Memory B cell (primary cell): ENCODE results near the gene OSMR.

Experiments used
- ATAC-seq: fragments of 150-1000 bp; cut with Tn5 transposase; 2 replicates; pipeline ENCODE4 v1.10.0; 2021; ENCODE audit warnings: low read depth, mild to moderate bottlenecking, moderate library complexity
- DNase-seq, 2 donors: peaks; one replicate each; pipeline ENCODE4 v3.0.0; 2022; ENCODE audit warnings: low spot score in 2 of 2
- H3K27ac Mint-ChIP-seq: one replicate; pipeline ENCODE4 v1.8.0; 2022; ENCODE audit warnings: mild to moderate bottlenecking, moderate library complexity, mixed read lengths
- H3K27me3 Mint-ChIP-seq: one replicate; pipeline ENCODE4 v1.8.0; 2022; ENCODE audit warnings: mixed read lengths
- H3K36me3 Mint-ChIP-seq: one replicate; pipeline ENCODE4 v1.8.0; 2022; ENCODE audit warnings: mild to moderate bottlenecking, mixed read lengths
- H3K4me1 Mint-ChIP-seq: one replicate; pipeline ENCODE4 v1.8.0; 2022; ENCODE audit warnings: mixed read lengths
- H3K4me3 Mint-ChIP-seq: one replicate; pipeline ENCODE4 v1.8.0; 2022; ENCODE audit warnings: mild to moderate bottlenecking, moderate library complexity, mixed read lengths
- H3K9me3 Mint-ChIP-seq: one replicate; pipeline ENCODE4 v1.8.0; 2022; ENCODE audit warnings: mixed read lengths

The OSMR gene

GRCh38 chr5:38816083-38817030 is 29.5 kb upstream of the OSMR start:
- peaks cover 5% of the 10 kb centered on the region for H3K27me3 Mint-ChIP-seq
- H3K4me1 Mint-ChIP-seq, result no peaks in the 10 kb centered on the region
- no peak overlapping the region for H3K27ac Mint-ChIP-seq
- DNase-seq (no peak), ATAC-seq (no peak)
- H3K9me3 Mint-ChIP-seq, result peaks cover 3% of the 10 kb centered on the region
- H3K36me3 Mint-ChIP-seq, result no peaks in the 10 kb centered on the region
- no peak overlapping the region for H3K4me3 Mint-ChIP-seq

GRCh38 chr5:38821679-38822078 is 24.1 kb upstream of the OSMR start:
- Mint-ChIP-seq H3K4me3 (no peak overlapping the region), H3K27me3 (peaks cover 3% of the 10 kb centered on the region)
- ATAC-seq, result no peak

GRCh38 chr5:38823503-38823902 is 22.3 kb upstream of the OSMR start:
- no peak for DNase-seq
- Mint-ChIP-seq H3K4me3 (no peak overlapping the region), H3K36me3 (no peaks in the 10 kb centered on the region), H3K27ac (no peak overlapping the region), H3K9me3 (peaks cover 3% of the 10 kb centered on the region), H3K27me3 (peaks cover 3% of the 10 kb centered on the region), H3K4me1 (no peaks in the 10 kb centered on the region)
- ATAC-seq, result no peak

More at GRCh38 chr5:38821679-38822078, 24.1 kb upstream of the OSMR start:
- H3K36me3 Mint-ChIP-seq, result no peaks in the 10 kb centered on the region
- H3K4me1 Mint-ChIP-seq, result no peaks in the 10 kb centered on the region
- H3K27ac Mint-ChIP-seq, result no peak overlapping the region
- H3K9me3 Mint-ChIP-seq, result peaks cover 3% of the 10 kb centered on the region
- DNase-seq, result no peak

GRCh38 chr5:38824821-38825220 is 21.0 kb upstream of the OSMR start:
- DNase-seq, result no peak
- Mint-ChIP-seq H3K27ac (no peak overlapping the region), H3K36me3 (no peaks in the 10 kb centered on the region), H3K4me3 (no peak overlapping the region), H3K9me3 (peaks cover 3% of the 10 kb centered on the region), H3K27me3 (peaks cover 3% of the 10 kb centered on the region), H3K4me1 (no peaks in the 10 kb centered on the region)
- no peak for ATAC-seq

- Mint-ChIP-seq H3K4me3 (no peak overlapping the region), H3K27me3 (peaks cover 3% of the 10 kb centered on the region), H3K36me3 (no peaks in the 10 kb centered on the region), H3K27ac (no peak overlapping the region), H3K9me3 (no peaks in the 10 kb centered on the region), H3K4me1 (no peaks in the 10 kb centered on the region)
- ATAC-seq, result no peak
- no peak for DNase-seq
Measured at GRCh38 chr5:38825494-38825893, 20.3 kb upstream of the OSMR start.

GRCh38 chr5:38827525-38827924 is 18.3 kb upstream of the OSMR start:
- no peaks in the 10 kb centered on the region for H3K4me1 Mint-ChIP-seq
- DNase-seq, result no peak
- H3K27ac Mint-ChIP-seq, result no peak overlapping the region
- H3K4me3 Mint-ChIP-seq, result no peak overlapping the region
- H3K36me3 Mint-ChIP-seq, result no peaks in the 10 kb centered on the region
- H3K9me3 Mint-ChIP-seq, result no peaks in the 10 kb centered on the region
- H3K27me3 Mint-ChIP-seq, result peaks cover 3% of the 10 kb centered on the region
- no peak for ATAC-seq

GRCh38 chr5:38830521-38831051 is 15.2 kb upstream of the OSMR start:
- Mint-ChIP-seq H3K4me3 (no peak overlapping the region), H3K27ac (no peak overlapping the region), H3K36me3 (no peaks in the 10 kb centered on the region), H3K4me1 (no peaks in the 10 kb centered on the region), H3K27me3 (peaks cover 2% of the 10 kb centered on the region), H3K9me3 (no peaks in the 10 kb centered on the region)
- no peak for DNase-seq
- no peak for ATAC-seq

- H3K27ac Mint-ChIP-seq, result no peak overlapping the region
- H3K4me1 Mint-ChIP-seq, result no peaks in the 10 kb centered on the region
- peaks cover 3% of the 10 kb centered on the region for H3K27me3 Mint-ChIP-seq
- H3K9me3 Mint-ChIP-seq, result no peaks in the 10 kb centered on the region
- H3K36me3 Mint-ChIP-seq, result no peaks in the 10 kb centered on the region
- ATAC-seq (no peak), DNase-seq (no peak)
- no peak overlapping the region for H3K4me3 Mint-ChIP-seq
Measured at GRCh38 chr5:38831117-38831516, 14.7 kb upstream of the OSMR start.

DNA sequence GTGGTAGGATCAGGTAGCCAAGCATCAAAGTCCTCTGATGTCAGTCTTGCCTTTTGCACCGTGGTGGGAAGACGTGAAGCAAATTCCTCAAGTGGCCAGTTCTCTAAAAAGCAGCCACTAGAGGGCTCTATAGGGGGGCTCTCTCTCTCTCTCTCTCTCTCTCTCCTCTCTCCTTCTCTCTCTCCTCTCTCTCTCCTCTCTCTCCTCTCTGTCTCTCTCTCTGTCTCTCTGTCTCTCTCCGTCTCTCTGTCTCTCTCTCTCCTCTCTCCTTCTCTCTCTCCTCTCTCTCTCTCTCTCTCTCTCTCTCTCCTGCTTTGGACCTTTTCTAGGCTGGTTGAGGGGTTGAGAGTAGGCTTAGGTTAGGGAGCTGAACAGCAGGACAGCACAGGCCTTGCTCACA is 13.9 kb upstream of the OSMR start:
- ATAC-seq, result no peak
- H3K4me3 Mint-ChIP-seq, result no peak overlapping the region
- H3K4me1 Mint-ChIP-seq, result no peaks in the 10 kb centered on the region
- H3K9me3 Mint-ChIP-seq, result no peaks in the 10 kb centered on the region
- no peak for DNase-seq
- peaks cover 2% of the 10 kb centered on the region for H3K27me3 Mint-ChIP-seq
- H3K27ac Mint-ChIP-seq, result no peak overlapping the region
- no peaks in the 10 kb centered on the region for H3K36me3 Mint-ChIP-seq

GRCh38 chr5:38832810-38833209 is 13.0 kb upstream of the OSMR start:
- no peaks in the 10 kb centered on the region for H3K4me1 Mint-ChIP-seq
- H3K4me3 Mint-ChIP-seq, result no peak overlapping the region
- ATAC-seq, result no peak
- no peaks in the 10 kb centered on the region for H3K9me3 Mint-ChIP-seq
- H3K36me3 Mint-ChIP-seq, result no peaks in the 10 kb centered on the region
- H3K27ac Mint-ChIP-seq, result no peak overlapping the region
- DNase-seq, result no peak
- peaks cover 4% of the 10 kb centered on the region for H3K27me3 Mint-ChIP-seq

DNA sequence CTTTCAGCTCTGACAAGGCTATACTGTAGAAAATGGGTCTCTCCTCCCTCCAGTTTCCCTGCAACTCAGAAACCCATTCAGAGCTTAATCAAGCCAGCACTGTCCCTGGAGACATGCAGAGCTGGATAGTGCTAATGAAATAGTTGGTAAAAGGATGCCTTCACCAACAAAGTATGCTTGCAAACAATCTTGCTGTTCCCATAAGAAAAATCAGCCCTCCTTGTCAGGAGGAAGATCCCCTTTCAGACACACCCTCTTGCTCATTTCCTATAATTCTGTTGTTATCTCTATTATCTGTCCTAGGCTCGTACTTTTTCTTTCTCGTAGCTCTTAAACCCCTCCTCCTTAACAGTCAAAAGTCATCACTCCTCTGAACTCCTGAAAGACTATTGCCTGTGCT is 9.9 kb upstream of the OSMR start:
- Mint-ChIP-seq H3K4me3 (no peak overlapping the region), H3K36me3 (no peaks in the 10 kb centered on the region)

DNA sequence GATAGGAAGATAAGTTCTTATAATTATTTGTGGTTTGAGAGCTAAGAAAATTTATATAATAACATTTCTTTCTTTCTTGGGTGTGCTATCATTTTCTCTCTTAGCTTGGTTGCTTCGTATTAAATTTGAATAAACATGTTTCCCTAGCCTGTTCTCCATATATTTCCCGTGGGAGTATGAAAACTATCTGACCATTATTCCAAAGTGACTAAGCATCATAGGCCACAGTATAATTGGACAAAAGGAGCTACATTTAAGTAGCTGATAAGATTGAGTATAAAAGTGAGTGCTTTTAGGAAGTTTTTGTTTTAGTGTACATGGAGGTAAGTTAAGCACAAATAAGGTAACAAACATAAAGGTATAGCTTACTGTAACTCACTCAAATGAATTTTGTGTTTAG is 8.4 kb upstream of the OSMR start:
- Mint-ChIP-seq H3K27ac (no peak overlapping the region), H3K9me3 (peaks cover 2% of the 10 kb centered on the region), H3K27me3 (peaks cover 7% of the 10 kb centered on the region), H3K4me3 (no peak overlapping the region), H3K4me1 (no peaks in the 10 kb centered on the region), H3K36me3 (no peaks in the 10 kb centered on the region)
- no peak for DNase-seq
- ATAC-seq, result no peak

More for the DNA sequence above, 9.9 kb upstream of the OSMR start:
- DNase-seq (no peak), ATAC-seq (no peak)
- H3K27ac Mint-ChIP-seq, result no peak overlapping the region
- no peaks in the 10 kb centered on the region for H3K4me1 Mint-ChIP-seq
- peaks cover 7% of the 10 kb centered on the region for H3K27me3 Mint-ChIP-seq
- H3K9me3 Mint-ChIP-seq, result peaks cover 1% of the 10 kb centered on the region

- no peak overlapping the region for H3K4me3 Mint-ChIP-seq
- no peak for DNase-seq
- no peaks in the 10 kb centered on the region for H3K4me1 Mint-ChIP-seq
- no peaks in the 10 kb centered on the region for H3K36me3 Mint-ChIP-seq
- no peak overlapping the region for H3K27ac Mint-ChIP-seq
- H3K9me3 Mint-ChIP-seq, result peaks cover 3% of the 10 kb centered on the region
- peaks cover 11% of the 10 kb centered on the region for H3K27me3 Mint-ChIP-seq
- no peak for ATAC-seq
Measured at GRCh38 chr5:38837932-38838331, 7.9 kb upstream of the OSMR start.

GRCh38 chr5:38843665-38844064 is 2.1 kb upstream of the OSMR start:
- ATAC-seq (no peak), DNase-seq (no peak)
- H3K27ac Mint-ChIP-seq, result no peak overlapping the region
- no peaks in the 10 kb centered on the region for H3K4me1 Mint-ChIP-seq
- peaks cover 2% of the 10 kb centered on the region for H3K9me3 Mint-ChIP-seq
- no peaks in the 10 kb centered on the region for H3K36me3 Mint-ChIP-seq
- H3K27me3 Mint-ChIP-seq, result peaks cover 11% of the 10 kb centered on the region
- no peak overlapping the region for H3K4me3 Mint-ChIP-seq
